ENCODE results near the gene RNASE8.

Gene RNASE8

GRCh38 chr14:21104448-21105060, 46.9 kb downstream of the RNASE8 start:
- TF ChIP-seq, protein P1, sequence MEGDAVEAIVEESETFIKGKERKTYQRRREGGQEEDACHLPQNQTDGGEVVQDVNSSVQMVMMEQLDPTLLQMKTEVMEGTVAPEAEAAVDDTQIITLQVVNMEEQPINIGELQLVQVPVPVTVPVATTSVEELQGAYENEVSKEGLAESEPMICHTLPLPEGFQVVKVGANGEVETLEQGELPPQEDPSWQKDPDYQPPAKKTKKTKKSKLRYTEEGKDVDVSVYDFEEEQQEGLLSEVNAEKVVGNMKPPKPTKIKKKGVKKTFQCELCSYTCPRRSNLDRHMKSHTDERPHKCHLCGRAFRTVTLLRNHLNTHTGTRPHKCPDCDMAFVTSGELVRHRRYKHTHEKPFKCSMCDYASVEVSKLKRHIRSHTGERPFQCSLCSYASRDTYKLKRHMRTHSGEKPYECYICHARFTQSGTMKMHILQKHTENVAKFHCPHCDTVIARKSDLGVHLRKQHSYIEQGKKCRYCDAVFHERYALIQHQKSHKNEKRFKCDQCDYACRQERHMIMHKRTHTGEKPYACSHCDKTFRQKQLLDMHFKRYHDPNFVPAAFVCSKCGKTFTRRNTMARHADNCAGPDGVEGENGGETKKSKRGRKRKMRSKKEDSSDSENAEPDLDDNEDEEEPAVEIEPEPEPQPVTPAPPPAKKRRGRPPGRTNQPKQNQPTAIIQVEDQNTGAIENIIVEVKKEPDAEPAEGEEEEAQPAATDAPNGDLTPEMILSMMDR (IDR thresholded peaks at IDR 0.05): peak; percentile 92
- no peak for TF ChIP-seq ZFX (IDR thresholded peaks at IDR 0.05; ENCODE audit: borderline replicate concordance)
- H3K27ac ChIP-seq: peak overlapping the region; percentile 99

GRCh38 chr14:21105095-21105494, 47.5 kb downstream of the RNASE8 start:
- no peak for TF ChIP-seq ZFX (IDR thresholded peaks at IDR 0.05; ENCODE audit: borderline replicate concordance)
- TF ChIP-seq, protein P1 (IDR thresholded peaks at IDR 0.05): no peak
- peak overlapping the region; percentile 99 for H3K27ac ChIP-seq

DNA sequence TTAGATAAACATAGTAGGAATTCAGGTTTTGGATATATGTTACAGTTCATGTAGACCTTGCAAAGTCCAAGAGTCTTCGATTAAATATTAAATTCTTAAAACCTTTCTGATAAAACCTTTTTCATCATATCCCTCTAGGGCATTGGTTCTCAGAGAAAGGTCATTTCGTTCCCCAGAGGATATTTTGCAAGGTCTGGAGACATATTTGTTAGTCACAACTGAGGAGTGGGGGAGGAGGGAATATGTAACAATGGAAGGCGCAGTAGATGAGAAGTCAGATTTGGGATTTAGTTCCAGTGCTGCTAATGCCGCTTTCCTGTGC, 48.5 kb downstream of the RNASE8 start:
- peak overlapping the region; percentile 99 for H3K27ac ChIP-seq
- no peak for TF ChIP-seq ZFX (IDR thresholded peaks at IDR 0.05; ENCODE audit: borderline replicate concordance)
- TF ChIP-seq, protein P1 (IDR thresholded peaks at IDR 0.05): no peak

DNA sequence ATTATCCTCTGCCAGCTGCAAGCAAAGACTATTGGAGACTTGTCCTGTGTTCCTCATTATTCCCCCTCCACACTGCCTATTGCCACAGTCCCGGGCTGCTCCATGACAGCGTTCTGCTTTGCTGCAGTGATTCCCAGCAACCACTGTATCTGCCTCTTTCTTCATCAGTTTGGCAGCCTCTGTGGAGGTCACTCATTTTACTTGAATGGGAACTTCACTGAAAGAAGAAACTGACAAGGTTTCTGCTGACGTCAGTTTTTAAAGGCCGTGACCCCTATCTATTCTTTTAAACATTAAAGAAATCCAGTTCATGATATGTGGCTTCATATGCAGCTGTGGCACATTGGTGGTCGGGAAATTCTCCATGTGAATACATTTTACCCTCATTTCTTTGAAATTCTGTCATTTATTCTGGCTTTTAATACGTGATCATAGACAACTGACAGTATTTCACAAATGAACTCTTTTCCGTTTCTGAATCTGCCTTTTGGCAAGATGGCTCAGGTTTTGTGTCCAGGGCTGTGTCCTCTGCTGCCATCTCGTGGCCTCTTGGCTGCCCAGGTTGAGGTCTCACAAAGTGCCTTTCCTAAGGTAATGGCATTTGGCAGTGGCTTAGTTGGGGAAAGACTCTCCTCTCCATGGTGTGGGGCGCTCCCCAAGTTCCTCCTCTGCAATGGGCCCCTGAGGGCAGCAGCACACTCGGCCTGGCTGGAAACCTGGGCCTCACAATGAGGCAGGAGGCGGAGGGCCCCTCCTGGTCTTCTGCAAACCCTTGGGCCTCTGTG, 49.1 kb downstream of the RNASE8 start:
- TF ChIP-seq ZFX (IDR thresholded peaks at IDR 0.05; ENCODE audit: borderline replicate concordance): no peak
- TF ChIP-seq, protein P1 (IDR thresholded peaks at IDR 0.05): peak; percentile 98
- peak overlapping the region; percentile 99 for H3K27ac ChIP-seq

DNA sequence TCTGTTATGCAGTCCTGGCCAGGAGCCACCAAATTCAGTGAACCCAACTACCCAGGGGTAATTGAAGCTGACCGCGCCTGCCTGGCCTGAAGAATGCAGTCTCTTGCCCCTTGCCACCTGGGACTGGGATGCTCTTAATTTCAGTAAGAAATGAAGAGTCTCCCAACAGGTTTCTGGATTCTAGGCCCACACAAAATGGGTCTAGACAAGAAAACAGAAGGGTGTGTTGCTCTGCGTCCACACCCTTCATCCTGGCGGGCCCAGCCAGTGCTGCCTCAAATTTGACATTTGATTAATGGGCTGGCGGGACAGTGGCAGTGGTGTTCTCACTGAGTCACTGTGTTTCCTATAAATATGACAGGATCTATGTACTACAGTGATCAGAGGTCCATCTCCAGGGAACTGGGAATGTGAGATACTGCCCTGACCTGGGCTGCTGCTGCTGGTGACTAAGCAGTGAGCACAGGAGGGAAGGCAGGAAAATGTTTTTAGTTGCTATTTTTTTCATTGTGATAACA, 49.7 kb downstream of the RNASE8 start:
- peak overlapping the region; percentile 99 for H3K27ac ChIP-seq
- no peak for TF ChIP-seq ZFX (IDR thresholded peaks at IDR 0.05; ENCODE audit: borderline replicate concordance)
- TF ChIP-seq, protein P1 (IDR thresholded peaks at IDR 0.05): no peak
